Upper lobe of left lung (tissue), 6 donors: ENCODE data around the gene PIGO. TPM values are rescaled to one million over a fixed set of nuclear protein-coding genes. Genes with fewer than 3 reads are reported as not detected.

Experiments used
- ATAC-seq, 2 donors: fragments of 200-7000 bp; cut with Tn5 transposase; one replicate each; pipeline ENCODE4 v1.9.1; 2022; ENCODE audit warnings: mild to moderate bottlenecking in 2 of 2, moderate library complexity in 2 of 2; ENCODE audit not compliant: low FRiP score in 2 of 2
- DNase-seq, 2 donors: peaks; one replicate each; pipeline ENCODE4 v3.0.0-alpha.2; 2019 to 2020
- H3K27ac ChIP-seq, 4 donors: fragments of 200-600 bp; sonication (generic); one replicate each; pipeline ENCODE4 v1.5.1; 2016 to 2019
- H3K27me3 ChIP-seq, 4 donors: fragments of 200-600 bp; sonication (generic); one replicate each; pipeline ENCODE4 v1.5.1; 2017 to 2019
- H3K36me3 ChIP-seq, 4 donors: fragments of 200-600 bp; sonication (generic); one replicate each; pipeline ENCODE4 v1.5.1; 2016 to 2019
- H3K4me1 ChIP-seq, 4 donors: fragments of 200-600 bp; sonication (generic); one replicate each; pipeline ENCODE4 v1.5.1; 2018 to 2019
- H3K4me3 ChIP-seq, 4 donors: fragments of 200-600 bp; sonication (generic); one replicate each; pipeline ENCODE4 v1.5.1; 2017 to 2019; ENCODE audit warnings: mild to moderate bottlenecking in 2 of 4, moderate library complexity in 1 of 4
- H3K9me3 ChIP-seq, 4 donors: fragments of 200-600 bp; sonication (generic); one replicate each; pipeline ENCODE4 v1.5.1; 2018 to 2019
- CTCF ChIP-seq, 6 experiments: fragments of 450-650 bp in 4 of 6; fragments of 200-600 bp in 2 of 6; sonication (generic) in 2 of 6; IDR thresholded peaks; one replicate each; pipeline ENCODE4 v1.5.1; 2016 to 2019; ENCODE audit warnings: antibody characterized with exemption in 6 of 6
- EP300 ChIP-seq, 4 donors: sonication (generic); formaldehyde crosslinking; IDR thresholded peaks; one replicate each; pipeline ENCODE4 v1.5.1; 2017; ENCODE audit warnings: antibody characterized with exemption in 4 of 4, control low read depth in 2 of 4
- POLR2A ChIP-seq, 4 donors: fragments of 450-650 bp; IDR thresholded peaks; one replicate each; pipeline ENCODE4 v1.5.1; 2016 to 2017; ENCODE audit warnings: antibody characterized with exemption in 4 of 4, mild to moderate bottlenecking in 2 of 4
- POLR2AphosphoS5 ChIP-seq, 2 donors: sonication (generic); formaldehyde crosslinking; IDR thresholded peaks; one replicate each; pipeline ENCODE4 v1.5.1; 2017; ENCODE audit warnings: antibody characterized with exemption in 2 of 2
- WGBS, 2 donors: methylation state at CpG; one replicate each; pipeline ENCODE4 v1.1.5; 2017 to 2018; 5-methylcytosine and 5-hydroxymethylcytosine counted together
- total RNA-seq, 6 donors: library from RNA; depleted of rRNA in 4 of 6; stranded (reverse); fragments of >200 nt in 4 of 6; gene quantifications; one replicate each; pipeline versions ENCODE4 v1.1.0 to v1.2.1, GENCODE V29; 2016 to 2021
- donor health status: DM: no; HTN: no; CAD: no; lungs with moderate emphysema.
- donor health status: DM: no; HTN: yes; CAD: no; lungs with severe emphysema.

PIGO gene
- total RNA-seq, 6 donors from 2014 or later: 11.5 to 29.0 (median 19.1) TPM

- no peak for DNase-seq
Measured at GRCh38 chr9:35110327-35110761, 14.0 kb upstream of the PIGO start.

GRCh38 chr9:35108946-35109575, 12.7 kb upstream of the PIGO start:
- H3K27me3 ChIP-seq: no peaks in the 10 kb centered on the region
- H3K4me3 ChIP-seq: no peak overlapping the region
- no peak for ATAC-seq
- DNase-seq: no peak
- TF ChIP-seq CTCF (IDR thresholded peaks at IDR 0.05) (no peak), EP300 (IDR thresholded peaks at IDR 0.05) (no peak), POLR2AphosphoS5 (IDR thresholded peaks at IDR 0.05) (no peak), POLR2A (IDR thresholded peaks at IDR 0.05) (no peak)
- peaks cover 4 to 52% (median 45%) of the 10 kb centered on the region in 4 donors for H3K36me3 ChIP-seq
- no peaks in the 10 kb centered on the region for H3K9me3 ChIP-seq
- WGBS, 2 donors: 62 to 67% methylated on average over 6 to 7 of the region's 8 CpGs
- peak overlapping the region in 1 of 4 donors; percentile 94 for H3K27ac ChIP-seq
- H3K4me1 ChIP-seq: peaks cover 39 to 49% (median 41%) of the 10 kb centered on the region in 4 donors

More at GRCh38 chr9:35110327-35110761, 14.0 kb upstream of the PIGO start:
- Histone ChIP-seq H3K4me3 (peak overlapping the region in 2 of 4 donors; percentile 77 to 87), H3K27ac (peak overlapping the region; percentile 86 to 94 (median 92)), H3K27me3 (no peaks in the 10 kb centered on the region), H3K36me3 (peaks cover 4 to 39% (median 34%) of the 10 kb centered on the region in 4 donors), H3K4me1 (peaks cover 47 to 61% (median 53%) of the 10 kb centered on the region in 4 donors), H3K9me3 (no peaks in the 10 kb centered on the region)
- 39 to 65% methylated on average over 2 to 3 of the region's 3 CpGs for WGBS, 2 donors
- no peak for ATAC-seq
- no peak for TF ChIP-seq POLR2AphosphoS5 (IDR thresholded peaks at IDR 0.05)
- no peak for TF ChIP-seq POLR2A (IDR thresholded peaks at IDR 0.05)
- no peak for TF ChIP-seq CTCF (IDR thresholded peaks at IDR 0.05)
- TF ChIP-seq EP300 (IDR thresholded peaks at IDR 0.05): no peak

- Histone ChIP-seq H3K4me1 (peaks cover 37 to 49% (median 40%) of the 10 kb centered on the region in 4 donors), H3K9me3 (no peaks in the 10 kb centered on the region), H3K27ac (no peak overlapping the region), H3K36me3 (peaks cover 4 to 52% (median 46%) of the 10 kb centered on the region in 4 donors), H3K27me3 (no peaks in the 10 kb centered on the region), H3K4me3 (no peak overlapping the region)
- 95 to 100% methylated on average over 6 of the region's 6 CpGs for WGBS, 2 donors
- ATAC-seq (no peak), DNase-seq (no peak)
- TF ChIP-seq POLR2A (IDR thresholded peaks at IDR 0.05) (no peak), CTCF (IDR thresholded peaks at IDR 0.05) (no peak), EP300 (IDR thresholded peaks at IDR 0.05) (no peak), POLR2AphosphoS5 (IDR thresholded peaks at IDR 0.05) (no peak)
Measured at GRCh38 chr9:35108461-35108860, 12.1 kb upstream of the PIGO start.

- Histone ChIP-seq H3K4me1 (peaks cover 31 to 44% (median 35%) of the 10 kb centered on the region in 4 donors), H3K27ac (no peak overlapping the region), H3K9me3 (no peaks in the 10 kb centered on the region), H3K4me3 (no peak overlapping the region), H3K27me3 (no peaks in the 10 kb centered on the region), H3K36me3 (peaks cover 4 to 52% (median 46%) of the 10 kb centered on the region in 4 donors)
- TF ChIP-seq CTCF (IDR thresholded peaks at IDR 0.05): no peak
- TF ChIP-seq POLR2AphosphoS5 (IDR thresholded peaks at IDR 0.05): no peak
- no peak for TF ChIP-seq POLR2A (IDR thresholded peaks at IDR 0.05)
- no peak for TF ChIP-seq EP300 (IDR thresholded peaks at IDR 0.05)
- 89 to 90% methylated on average over 12 to 18 of the region's 18 CpGs for WGBS, 2 donors
- ATAC-seq (no peak), DNase-seq (peak in 1 of 2 donors; percentile 66)
Measured at GRCh38 chr9:35107297-35108290, 11.2 kb upstream of the PIGO start.
